Endothelial cell of umbilical vein (primary cell): ENCODE results near the gene GLCE. TPM values are rescaled to one million over a fixed set of nuclear protein-coding genes. Genes with fewer than 3 reads are reported as not detected.

Experiments
- BruUV-seq: library from RNA; stranded (reverse); fragments of 400-500 nt; replicated peaks from 2 replicates; lab custom pipeline; 2021; lab: Mats Ljungman, UMichigan
- CTCF ChIA-PET: fragments of 300-600, 350-600 bp; sonication (Branson Sonifier 250); formaldehyde crosslinking; loops from one replicate; lab custom pipeline; 2021; ENCODE audit warnings: antibody characterized with exemption, inconsistent platforms; lab: Charles Lee
- POLR2A ChIA-PET: fragments of 300-600, 350-600 bp; sonication (Branson Sonifier 250); formaldehyde crosslinking; loops from one replicate; lab custom pipeline; 2021; ENCODE audit warnings: antibody characterized with exemption, inconsistent platforms; lab: Charles Lee
- DNase-seq: peaks from one replicate; pipeline ENCODE4 v3.0.0-alpha.2; 2011; ENCODE audit warnings: low read depth, low spot score
- FAIRE-seq: peaks from 2 replicates; lab custom pipeline; 2011; peaks lifted over from hg19 to GRCh38; lab: Jason Lieb, UNC
- H2AFZ ChIP-seq: 2 replicates; pipeline ENCODE4 v1.6.0; 2012; ENCODE audit warnings: low read depth, low read length, control low read depth, inconsistent platforms
- H3K27ac ChIP-seq: 2 replicates; pipeline ENCODE4 v1.5.1; 2011; ENCODE audit warnings: low read depth, mild to moderate bottlenecking, control low read depth, low read length, moderate library complexity; ENCODE audit not compliant: insufficient read depth
- H3K27me3 ChIP-seq, 2 experiments: 2 replicates each; pipeline versions ENCODE4 v1.6.0 to v1.6.1; 2011; ENCODE audit warnings: low read length in 2 of 2, mixed read lengths in 1 of 2; ENCODE audit not compliant: control insufficient read depth in 2 of 2, insufficient read depth in 2 of 2
- H3K36me3 ChIP-seq, 2 experiments: 2 replicates in 1 of 2; 3 replicates in 1 of 2; pipeline ENCODE4 v1.5.1; 2011; ENCODE audit warnings: low read length in 2 of 2, mild to moderate bottlenecking in 1 of 2, moderate library complexity in 1 of 2; ENCODE audit not compliant: control insufficient read depth in 2 of 2, insufficient read depth in 2 of 2; ENCODE audit errors: extremely low read depth in 1 of 2
- H3K4me1 ChIP-seq: 3 replicates; pipeline ENCODE4 v1.5.1; 2011; ENCODE audit warnings: mild to moderate bottlenecking, low read length; ENCODE audit not compliant: control insufficient read depth, insufficient read depth; ENCODE audit errors: extremely low read depth
- H3K4me2 ChIP-seq: 2 replicates; pipeline ENCODE4 v1.6.1; 2011; ENCODE audit warnings: low read length, control low read depth, mixed read lengths; ENCODE audit not compliant: insufficient read depth
- H3K4me3 ChIP-seq, 3 experiments: fragments of 200-600 bp in 1 of 3; sonication (generic), shearing (Covaris generic) in 1 of 3; replicated peaks in 1 of 3; 2 replicates each; pipeline ENCODE4 v1.5.1; 2011 to 2016; ENCODE audit warnings: control low read depth in 3 of 3, low read length in 3 of 3, mild to moderate bottlenecking in 2 of 3, inconsistent platforms in 1 of 3, low read depth in 1 of 3, moderate library complexity in 1 of 3; ENCODE audit not compliant: insufficient read depth in 1 of 3
- H3K79me2 ChIP-seq: 2 replicates; pipeline ENCODE4 v1.6.0; 2012; ENCODE audit warnings: low read length, inconsistent platforms; ENCODE audit not compliant: control insufficient read depth, insufficient read depth
- H3K9ac ChIP-seq: replicated peaks from 2 replicates; pipeline ENCODE3; 2011; ENCODE audit warnings: low read length, control low read depth; ENCODE audit not compliant: insufficient read depth; ENCODE audit errors: extremely low read depth
- H3K9me1 ChIP-seq: replicated peaks from 3 replicates; pipeline ENCODE4 v1.6.0; 2011; ENCODE audit warnings: mild to moderate bottlenecking, low read length; ENCODE audit not compliant: control insufficient read depth, insufficient read depth; ENCODE audit errors: extremely low read depth
- H3K9me3 ChIP-seq: replicated peaks from 2 replicates; pipeline ENCODE4 v1.5.1; 2012; ENCODE audit warnings: low read length, inconsistent platforms; ENCODE audit not compliant: control insufficient read depth, insufficient read depth
- H4K20me1 ChIP-seq: replicated peaks from 2 replicates; pipeline ENCODE3; 2011; ENCODE audit warnings: mild to moderate bottlenecking, low read length; ENCODE audit not compliant: control insufficient read depth, insufficient read depth; ENCODE audit errors: extremely low read depth
- CTCF ChIP-seq, 2 donors: IDR thresholded peaks; 1 replicate in 1 of 2; 2 replicates in 1 of 2; pipeline ENCODE4 v1.5.1; 2011; ENCODE audit warnings: low read length in 2 of 2, mild to moderate bottlenecking in 2 of 2, moderate library complexity in 2 of 2, control low read depth in 1 of 2, inconsistent platforms in 1 of 2, low read depth in 1 of 2; ENCODE audit not compliant: insufficient read depth in 1 of 2; ENCODE audit errors: extremely low read depth in 1 of 2
- EZH2 ChIP-seq: IDR thresholded peaks from 2 replicates; pipeline ENCODE4 v1.6.1; 2012; ENCODE audit warnings: borderline replicate concordance, low read depth, mild to moderate bottlenecking, moderate library complexity, low read length, inconsistent platforms; ENCODE audit not compliant: severe bottlenecking
- FOS ChIP-seq: IDR thresholded peaks from 2 replicates; pipeline ENCODE4 v1.6.1; 2011; ENCODE audit warnings: mild to moderate bottlenecking, low read length, moderate library complexity, borderline replicate concordance; ENCODE audit not compliant: insufficient read depth
- GATA2 ChIP-seq: IDR thresholded peaks from 2 replicates; pipeline ENCODE4 v1.7.0; 2011; ENCODE audit warnings: low read depth, mild to moderate bottlenecking, moderate library complexity, mixed read lengths, low read length; ENCODE audit not compliant: insufficient read length, insufficient read depth
- JUN ChIP-seq: IDR thresholded peaks from 2 replicates; pipeline ENCODE4 v1.6.1; 2011; ENCODE audit warnings: borderline replicate concordance, low read depth; ENCODE audit not compliant: insufficient read length, insufficient read depth
- MAX ChIP-seq: IDR thresholded peaks from 2 replicates; pipeline ENCODE4 v1.6.1; 2011; ENCODE audit not compliant: insufficient read depth, insufficient read length
- MYC ChIP-seq: IDR thresholded peaks from one replicate; pipeline ENCODE4 v1.6.1; 2011; ENCODE audit warnings: mild to moderate bottlenecking, low read depth, low read length
- POLR2A ChIP-seq: IDR thresholded peaks from 2 replicates; pipeline ENCODE4 v1.6.1; 2012; ENCODE audit warnings: low read depth, mild to moderate bottlenecking, control low read depth, low read length
- POLR2AphosphoS5 ChIP-seq: IDR thresholded peaks from 2 replicates; pipeline ENCODE4 v1.6.1; 2012; ENCODE audit warnings: low read depth, mild to moderate bottlenecking, control low read depth, low read length, moderate library complexity; ENCODE audit not compliant: insufficient read depth
- dilution Hi-C: fragments of 300-500 bp; cut with MboI; formaldehyde crosslinking; loops from one replicate; pipeline ENCODE4 v1.15.0; 2019; ENCODE audit warnings: low sequenced_read_pairs; ENCODE audit not compliant: extremely low pct_ligation_motif_present
- intact Hi-C: fragments of 100-400 bp; cut with micrococcal nuclease; formaldehyde crosslinking; loops from one replicate; pipeline ENCODE4 v1.10.0; 2022
- polyA plus RNA-seq, 4 experiments: library from polyadenylated mRNA; depleted of rRNA in 3 of 4; stranded (reverse) in 3 of 4; unstranded in 1 of 4; fragments of >200 nt; gene quantifications; 2 replicates each; pipeline versions ENCODE4 v1.2.1 to v1.2.3, GENCODE V29; 2011 to 2012; ENCODE audit warnings: missing spikeins in 1 of 4
- total RNA-seq: library from RNA; stranded (reverse); gene quantifications from 2 replicates; pipeline ENCODE4 v1.2.3, GENCODE V29; 2021

The GLCE gene
- total and polyA plus RNA-seq, 2 donors (not counting 3 experiments of a cell fraction or from before 2014, with no cell fraction given): 48.1 to 86.6 TPM

GRCh38 chr15:69190504-69190903, 30.1 kb downstream of the GLCE start:
- Histone ChIP-seq H3K79me2 (peaks cover 84% of the 10 kb centered on the region), H2AFZ (no peak overlapping the region), H3K4me2 (no peak overlapping the region), H3K9ac (no peak overlapping the region), H4K20me1 (peaks cover 2% of the 10 kb centered on the region), H3K27me3 (no peaks in the 10 kb centered on the region), H3K27ac (no peak overlapping the region), H3K9me1 (no peaks in the 10 kb centered on the region), H3K4me1 (peaks cover 27% of the 10 kb centered on the region), H3K36me3 (no peaks in the 10 kb centered on the region), H3K4me3 (no peak overlapping the region), H3K9me3 (no peaks in the 10 kb centered on the region)
- DNase-seq: no peak
- dilution Hi-C loops (no loop called here), intact Hi-C loops (no loop called here)
- CTCF ChIA-PET: no interaction called here
- TF ChIP-seq MYC (no peak), FOS (no peak), EZH2 (no peak), GATA2 (no peak), MAX (no peak), JUN (no peak), POLR2AphosphoS5 (no peak), CTCF (IDR thresholded peaks at IDR 0.05; ENCODE audit: extremely low read depth in 1 of 2, insufficient read depth in 1 of 2, low read depth in 1 of 2, low read length in 2 of 2) (no peak), POLR2A (no peak)
- FAIRE-seq: no peak
- BruUV-seq: no TSS peak
- POLR2A ChIA-PET: no interaction called here
